Gastrocnemius medialis (tissue), 4 donors: ENCODE measurements around the gene NODAL.

Experiments
- CTCF ChIP-seq, 5 experiments: fragments of 450-650 bp in 3 of 5; fragments of 200-600 bp in 2 of 5; sonication (generic) in 2 of 5; IDR thresholded peaks in 4 of 5; conservative IDR thresholded peaks in 1 of 5; 1 replicate in 4 of 5; 2 replicates in 1 of 5; pipeline ENCODE4 v1.5.1; 2016 to 2019; ENCODE audit warnings: antibody characterized with exemption in 5 of 5, mild to moderate bottlenecking in 3 of 5, moderate library complexity in 3 of 5
- POLR2A ChIP-seq, 2 donors: fragments of 450-650 bp; IDR thresholded peaks; one replicate each; pipeline ENCODE4 v1.6.1; 2017; ENCODE audit warnings: antibody characterized with exemption in 2 of 2, mild to moderate bottlenecking in 2 of 2, moderate library complexity in 2 of 2

GRCh38 chr10:70459774-70460490 is 18.5 kb upstream of the NODAL start:
- TF ChIP-seq CTCF (IDR thresholded peaks at IDR 0.05 in 4 of 5, conservative IDR thresholded peaks at IDR 0.05 in 1 of 5) (no peak), POLR2A (IDR thresholded peaks at IDR 0.05) (no peak)
